ENCODE results near the gene CYB561A3.
A peak's percentile ranks its signal among the peaks of the same experiment; 100 is the strongest.

Gene CYB561A3

DNA sequence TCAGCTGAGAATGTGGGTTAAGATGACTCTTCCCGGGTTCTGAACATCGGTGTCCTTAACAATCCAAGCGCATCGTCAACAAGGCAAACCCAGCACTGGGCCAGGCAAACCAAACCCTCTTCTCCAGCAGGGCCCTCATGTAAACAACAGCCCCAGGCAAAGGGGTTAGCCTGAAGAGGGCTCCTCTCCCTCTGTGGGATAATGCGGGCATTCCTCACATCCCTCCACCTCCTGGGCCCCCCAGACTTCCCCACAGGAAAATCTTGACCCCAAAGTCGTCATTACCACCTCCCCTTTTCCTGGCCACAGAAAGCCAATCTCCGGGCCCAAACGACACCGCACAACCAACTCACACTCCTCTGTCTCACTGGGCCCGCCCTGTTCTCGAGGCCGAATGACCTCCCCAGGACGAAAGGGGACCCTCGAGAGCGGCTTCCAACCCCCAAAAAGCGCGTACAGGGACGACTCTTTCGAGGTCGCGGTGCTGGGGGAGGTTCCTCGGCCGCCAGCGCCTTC lies 29.3 kb downstream of the CYB561A3 start:
- ChIA-PET POLR2A (ENCODE audit: low non-redundant PET) (no interaction called here), CTCF (interaction anchor here (0.6 kb wide), 1 partner anchor 33 kb away, joined by 4 read pairs; no protein-coding TSS in a partner anchor)
- peak; percentile 45 for DNase-seq (ENCODE audit: low spot score)
- H3K27ac ChIP-seq, result peak overlapping the region; percentile 84
- TF ChIP-seq, protein P1, sequence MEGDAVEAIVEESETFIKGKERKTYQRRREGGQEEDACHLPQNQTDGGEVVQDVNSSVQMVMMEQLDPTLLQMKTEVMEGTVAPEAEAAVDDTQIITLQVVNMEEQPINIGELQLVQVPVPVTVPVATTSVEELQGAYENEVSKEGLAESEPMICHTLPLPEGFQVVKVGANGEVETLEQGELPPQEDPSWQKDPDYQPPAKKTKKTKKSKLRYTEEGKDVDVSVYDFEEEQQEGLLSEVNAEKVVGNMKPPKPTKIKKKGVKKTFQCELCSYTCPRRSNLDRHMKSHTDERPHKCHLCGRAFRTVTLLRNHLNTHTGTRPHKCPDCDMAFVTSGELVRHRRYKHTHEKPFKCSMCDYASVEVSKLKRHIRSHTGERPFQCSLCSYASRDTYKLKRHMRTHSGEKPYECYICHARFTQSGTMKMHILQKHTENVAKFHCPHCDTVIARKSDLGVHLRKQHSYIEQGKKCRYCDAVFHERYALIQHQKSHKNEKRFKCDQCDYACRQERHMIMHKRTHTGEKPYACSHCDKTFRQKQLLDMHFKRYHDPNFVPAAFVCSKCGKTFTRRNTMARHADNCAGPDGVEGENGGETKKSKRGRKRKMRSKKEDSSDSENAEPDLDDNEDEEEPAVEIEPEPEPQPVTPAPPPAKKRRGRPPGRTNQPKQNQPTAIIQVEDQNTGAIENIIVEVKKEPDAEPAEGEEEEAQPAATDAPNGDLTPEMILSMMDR (conservative IDR thresholded peaks at IDR 0.05; ENCODE audit: low read depth), result no peak

DNA sequence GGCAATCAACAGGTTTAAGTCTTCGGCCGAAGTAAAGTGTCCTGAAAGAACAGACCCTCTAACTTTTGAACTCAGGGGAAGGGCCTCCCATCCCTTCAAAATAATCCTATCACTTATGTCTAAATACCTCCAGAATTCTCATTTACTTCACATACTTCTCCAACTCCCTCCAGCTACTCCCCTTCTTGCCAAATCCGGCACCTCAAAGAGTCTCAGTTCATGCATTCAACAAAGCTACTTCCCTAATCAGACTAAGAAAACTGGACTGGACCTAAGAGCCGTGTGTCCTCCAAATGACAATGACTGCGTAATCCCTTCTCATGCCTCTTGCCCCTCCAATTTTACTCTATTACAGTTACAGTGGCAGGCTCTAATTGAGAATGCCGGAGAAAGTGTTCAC lies 30.0 kb downstream of the CYB561A3 start:
- TF ChIP-seq, protein P1 (conservative IDR thresholded peaks at IDR 0.05; ENCODE audit: low read depth), result no peak
- DNase-seq (ENCODE audit: low spot score), result no peak
- ChIA-PET POLR2A (ENCODE audit: low non-redundant PET) (no interaction called here), CTCF (interaction anchor here (0.6 kb wide), 3 partner anchors 30 to 567 kb away, joined by 3 to 4 read pairs (median 3); no protein-coding TSS in a partner anchor)
- H3K27ac ChIP-seq, result no peak overlapping the region

DNA sequence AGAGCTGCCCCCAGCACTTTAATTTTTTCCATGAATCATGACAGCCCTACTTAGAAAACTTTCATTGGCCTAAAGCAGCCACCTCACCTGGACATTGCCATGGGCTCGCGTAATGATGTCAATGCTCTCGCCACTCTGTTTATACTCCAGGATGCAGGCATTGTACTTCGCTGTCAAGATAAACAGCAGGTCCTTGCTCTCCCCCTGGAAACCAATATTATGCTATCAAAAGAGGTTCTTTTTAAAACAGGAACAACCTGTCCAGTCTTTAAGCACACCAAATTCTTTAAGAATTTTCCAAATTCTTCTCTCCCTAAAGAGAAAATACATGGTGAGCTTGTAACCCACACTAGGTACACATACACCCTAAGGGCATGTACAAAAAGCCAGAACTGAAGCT lies 31.8 kb downstream of the CYB561A3 start:
- H3K27ac ChIP-seq, result no peak overlapping the region
- ChIA-PET CTCF (no interaction called here), POLR2A (ENCODE audit: low non-redundant PET) (no interaction called here)
- TF ChIP-seq, protein P1 (conservative IDR thresholded peaks at IDR 0.05; ENCODE audit: low read depth), result no peak
- DNase-seq (ENCODE audit: low spot score), result no peak

DNA sequence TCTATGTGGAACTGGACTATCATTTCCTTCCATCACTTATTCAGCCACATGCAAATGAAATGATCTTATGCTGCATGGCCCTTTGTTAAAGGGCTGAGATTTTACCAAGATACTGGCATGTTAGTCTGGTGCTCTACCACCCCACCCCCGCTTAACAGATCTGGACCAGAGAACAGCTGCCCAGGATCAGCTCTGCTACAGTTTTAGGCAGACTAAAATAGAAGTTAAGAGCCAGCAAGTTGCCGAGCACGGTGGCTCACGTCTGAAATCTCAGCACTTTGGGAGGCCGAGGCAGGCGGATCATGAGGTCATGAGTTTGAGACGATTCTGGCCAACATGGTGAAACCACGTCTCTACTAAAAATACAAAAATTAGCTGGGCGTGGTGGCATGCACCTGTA lies 33.3 kb downstream of the CYB561A3 start:
- TF ChIP-seq, protein P1 (conservative IDR thresholded peaks at IDR 0.05; ENCODE audit: low read depth), result no peak
- peak overlapping the region; percentile 17; the same call in 1 of the 2 replicates for H3K27ac ChIP-seq
- DNase-seq (ENCODE audit: low spot score), result no peak
- ChIA-PET CTCF (interaction anchor here (0.6 to 2.2 kb wide), 3 partner anchors 8 to 57 kb away, joined by 3 to 8 read pairs (median 7); no protein-coding TSS in a partner anchor), POLR2A (ENCODE audit: low non-redundant PET) (interaction anchor here (0.6 kb wide), 1 partner anchor 1512 kb away, joined by 3 read pairs; no protein-coding TSS in a partner anchor)

DNA sequence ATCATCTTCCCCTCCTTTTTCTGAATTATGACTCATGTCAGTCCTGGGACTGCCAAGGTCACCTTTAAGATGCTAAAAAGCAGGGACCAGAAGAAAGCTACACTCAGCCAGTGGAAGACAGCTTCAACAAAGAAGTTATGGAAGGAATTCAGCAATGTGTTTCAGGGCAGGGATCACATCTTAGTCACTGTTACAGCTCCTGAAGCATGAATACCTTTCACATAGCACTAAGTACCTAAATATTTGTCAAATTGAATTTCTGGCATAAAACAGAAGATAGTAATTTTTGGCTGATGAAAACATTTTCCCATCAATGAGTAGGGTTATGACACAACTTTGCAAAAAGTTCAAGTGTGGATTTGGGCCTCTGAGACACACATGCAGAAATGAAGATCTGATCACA lies 34.0 kb downstream of the CYB561A3 start:
- H3K27ac ChIP-seq, result no peak overlapping the region
- no peak for DNase-seq (ENCODE audit: low spot score)
- ChIA-PET POLR2A (ENCODE audit: low non-redundant PET) (interaction anchor here (1.3 kb wide), 1 partner anchor 65 kb away, joined by 4 read pairs; the partner anchor contains the start of gene TMEM216), CTCF (interaction anchor here (1.6 to 2.2 kb wide), 2 partner anchors 8 to 58 kb away, joined by 7 to 8 read pairs; no protein-coding TSS in a partner anchor)
- TF ChIP-seq, protein P1 (conservative IDR thresholded peaks at IDR 0.05; ENCODE audit: low read depth), result no peak

DNA sequence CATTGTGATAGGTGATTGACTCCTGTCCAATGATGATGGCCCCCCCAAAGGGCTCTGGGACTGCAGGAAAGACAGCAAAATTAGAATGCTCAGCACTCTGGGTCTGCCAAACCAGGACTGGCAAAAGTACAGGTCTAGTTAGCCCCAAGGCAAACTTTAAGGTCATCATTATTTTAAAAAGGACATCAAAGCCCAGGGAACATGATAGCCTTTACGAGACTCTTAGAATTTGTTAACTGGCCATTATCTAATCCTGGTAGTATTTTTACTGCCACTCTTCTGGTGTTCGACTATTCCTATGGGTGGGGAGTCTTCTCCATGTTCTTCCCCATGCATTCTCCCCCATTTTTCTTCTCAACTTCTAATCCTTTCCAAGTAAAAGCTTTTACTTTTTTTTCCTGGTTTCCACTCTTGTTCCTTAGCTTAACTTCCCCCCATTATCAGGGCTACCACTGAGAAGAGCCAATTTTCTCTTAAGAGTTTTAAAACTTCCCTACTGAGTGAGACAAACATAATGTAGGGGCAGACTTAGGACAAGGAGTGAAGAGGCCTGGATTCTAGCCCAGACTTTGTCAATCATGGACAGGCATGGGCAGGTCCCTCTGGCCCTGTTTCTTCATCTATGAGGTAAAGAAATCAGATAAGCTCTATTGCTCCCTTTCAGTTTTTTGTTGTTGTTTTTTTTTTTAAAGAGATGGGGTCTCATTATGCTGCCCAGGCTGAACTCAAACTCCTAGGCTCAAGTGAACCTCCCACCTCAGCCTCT lies 35.9 kb downstream of the CYB561A3 start:
- CTCF ChIA-PET, result interaction anchor here (0.6 to 1.1 kb wide), 3 partner anchors 27 to 798 kb away, joined by 3 read pairs; no protein-coding TSS in a partner anchor
- POLR2A ChIA-PET (ENCODE audit: low non-redundant PET), result no interaction called here
- DNase-seq (ENCODE audit: low spot score), result peak; percentile 63
- no peak overlapping the region for H3K27ac ChIP-seq
- TF ChIP-seq, protein P1 (conservative IDR thresholded peaks at IDR 0.05; ENCODE audit: low read depth), result no peak
